PC-9 (cell line): ENCODE results near the gene CD2AP.

ENCODE experiments used
- EZH2 ChIP-seq: fragments of 200-600 bp; sonication (generic); IDR thresholded peaks from 2 replicates; pipeline ENCODE4 v1.8.0; 2017; ENCODE audit warnings: antibody characterized with exemption, low read depth
- TF ChIP-seq, protein P1 (sequence below): fragments of 200-600 bp; sonication (generic); conservative IDR thresholded peaks from 2 replicates; pipeline ENCODE4 v1.6.1; 2017; ENCODE audit warnings: mixed run types, antibody characterized with exemption, mild to moderate bottlenecking, moderate library complexity

DNA sequence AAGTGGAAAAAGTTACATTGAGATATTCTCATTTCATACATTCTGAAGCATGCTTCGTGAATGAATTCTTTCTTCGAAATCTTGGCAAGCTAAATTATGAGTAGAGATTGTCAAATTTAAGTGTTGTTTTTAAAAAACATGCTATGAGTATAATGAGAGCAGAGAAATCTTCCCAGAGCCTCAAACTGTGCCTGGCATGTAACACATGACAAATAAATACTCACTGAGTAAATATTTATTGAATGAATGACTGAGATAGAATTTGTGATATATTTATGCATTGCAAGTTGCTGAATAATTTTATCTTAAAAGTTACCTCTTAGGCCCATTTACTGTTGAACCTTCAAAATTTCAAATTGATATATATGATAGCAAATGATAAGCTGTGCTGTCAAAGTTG, 24.7 kb upstream of the CD2AP start:
- no peak for TF ChIP-seq EZH2
- TF ChIP-seq, protein P1, sequence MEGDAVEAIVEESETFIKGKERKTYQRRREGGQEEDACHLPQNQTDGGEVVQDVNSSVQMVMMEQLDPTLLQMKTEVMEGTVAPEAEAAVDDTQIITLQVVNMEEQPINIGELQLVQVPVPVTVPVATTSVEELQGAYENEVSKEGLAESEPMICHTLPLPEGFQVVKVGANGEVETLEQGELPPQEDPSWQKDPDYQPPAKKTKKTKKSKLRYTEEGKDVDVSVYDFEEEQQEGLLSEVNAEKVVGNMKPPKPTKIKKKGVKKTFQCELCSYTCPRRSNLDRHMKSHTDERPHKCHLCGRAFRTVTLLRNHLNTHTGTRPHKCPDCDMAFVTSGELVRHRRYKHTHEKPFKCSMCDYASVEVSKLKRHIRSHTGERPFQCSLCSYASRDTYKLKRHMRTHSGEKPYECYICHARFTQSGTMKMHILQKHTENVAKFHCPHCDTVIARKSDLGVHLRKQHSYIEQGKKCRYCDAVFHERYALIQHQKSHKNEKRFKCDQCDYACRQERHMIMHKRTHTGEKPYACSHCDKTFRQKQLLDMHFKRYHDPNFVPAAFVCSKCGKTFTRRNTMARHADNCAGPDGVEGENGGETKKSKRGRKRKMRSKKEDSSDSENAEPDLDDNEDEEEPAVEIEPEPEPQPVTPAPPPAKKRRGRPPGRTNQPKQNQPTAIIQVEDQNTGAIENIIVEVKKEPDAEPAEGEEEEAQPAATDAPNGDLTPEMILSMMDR = no peak
